Hindlimb muscle (tissue), 1 donor: ENCODE data around the gene ARHGEF11. TPM values are rescaled to one million over a fixed set of nuclear protein-coding genes. Genes with fewer than 3 reads are reported as not detected.

Experiments used
- DNase-seq: peaks from one replicate; pipeline ENCODE4 v3.0.0-alpha.2; 2013
- polyA plus RNA-seq: library from polyadenylated mRNA; unstranded; fragments of 120-200 nt; gene quantifications from one replicate; pipeline ENCODE4 v1.2.1, GENCODE V29; 2013; ENCODE audit not compliant: insufficient read length

The ARHGEF11 gene
- polyA plus RNA-seq, 1 donor, result 23.1 TPM

- DNase-seq, result no peak
These were observed 46.6 kb downstream of the ARHGEF11 start for GRCh38 chr1:156998840-156999500.

DNA sequence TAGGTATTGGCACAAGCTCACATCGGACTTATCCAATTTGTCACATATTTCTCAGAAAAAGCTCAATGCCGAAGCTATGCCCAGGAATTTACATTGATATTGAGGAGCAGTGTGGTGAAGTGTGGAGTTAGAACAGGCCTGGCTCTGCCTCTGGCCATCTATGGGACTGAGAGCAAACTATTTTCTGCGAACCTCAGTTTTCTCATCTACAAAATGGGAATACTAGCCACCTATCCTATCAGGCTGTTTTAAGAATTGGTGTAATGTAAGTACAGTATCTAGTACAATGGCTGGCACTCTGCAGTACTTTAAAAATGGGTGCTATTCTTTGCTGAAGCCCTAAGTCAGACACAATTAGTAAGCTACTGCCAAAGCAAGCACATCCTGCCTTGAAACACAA, 47.2 kb downstream of the ARHGEF11 start:
- DNase-seq, result no peak

- DNase-seq, result no peak
These were observed 50.1 kb downstream of the ARHGEF11 start for GRCh38 chr1:156995412-156995811.

GRCh38 chr1:156994277-156994676, 51.3 kb downstream of the ARHGEF11 start:
- no peak for DNase-seq

- no peak for DNase-seq
These were observed 52.0 kb downstream of the ARHGEF11 start for GRCh38 chr1:156993426-156994147.

- DNase-seq, result no peak
These were observed 53.3 kb downstream of the ARHGEF11 start for GRCh38 chr1:156992215-156992614.

DNA sequence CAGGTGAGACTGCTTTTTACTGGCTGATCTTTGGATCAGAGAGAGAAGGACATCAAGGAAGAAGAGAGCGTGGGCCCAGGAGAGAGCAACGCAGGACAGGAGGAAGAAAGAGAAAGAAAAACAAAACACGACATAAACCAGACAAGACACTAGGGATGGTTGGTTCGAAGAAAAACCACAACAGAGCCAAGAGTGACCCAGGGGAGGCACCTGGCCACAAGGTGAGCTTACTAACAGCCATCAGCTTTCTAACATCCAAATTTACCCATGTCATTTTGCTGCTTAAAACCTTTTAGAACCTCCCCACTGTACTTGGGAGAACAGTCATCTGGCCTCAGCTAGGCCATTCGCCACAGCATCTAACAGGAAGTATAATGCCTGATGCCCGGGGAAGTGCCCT, 57.8 kb downstream of the ARHGEF11 start:
- no peak for DNase-seq

DNA sequence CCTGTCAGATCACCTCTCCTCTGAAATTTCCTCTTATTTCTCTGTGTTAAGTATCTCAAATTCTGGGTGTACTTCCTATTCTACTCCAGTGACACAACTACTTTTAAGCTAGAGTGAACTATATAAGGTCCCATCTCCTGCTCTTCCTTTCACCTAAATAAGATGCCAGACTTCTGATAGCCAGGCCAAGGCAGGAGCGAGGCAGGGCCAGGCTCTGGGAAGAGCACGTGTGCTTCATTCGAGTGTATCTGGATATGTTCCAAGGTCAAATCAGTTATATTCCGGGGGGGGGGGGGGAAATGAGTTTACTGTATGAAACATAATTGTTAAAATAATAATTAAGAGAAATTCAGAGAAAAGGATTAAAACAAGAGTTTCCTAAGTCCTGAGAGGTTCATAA, 65.0 kb downstream of the ARHGEF11 start:
- DNase-seq, result no peak

GRCh38 chr1:156975084-156975483, 70.5 kb downstream of the ARHGEF11 start:
- no peak for DNase-seq

GRCh38 chr1:156973417-156973816, 72.1 kb downstream of the ARHGEF11 start:
- DNase-seq, result no peak

DNA sequence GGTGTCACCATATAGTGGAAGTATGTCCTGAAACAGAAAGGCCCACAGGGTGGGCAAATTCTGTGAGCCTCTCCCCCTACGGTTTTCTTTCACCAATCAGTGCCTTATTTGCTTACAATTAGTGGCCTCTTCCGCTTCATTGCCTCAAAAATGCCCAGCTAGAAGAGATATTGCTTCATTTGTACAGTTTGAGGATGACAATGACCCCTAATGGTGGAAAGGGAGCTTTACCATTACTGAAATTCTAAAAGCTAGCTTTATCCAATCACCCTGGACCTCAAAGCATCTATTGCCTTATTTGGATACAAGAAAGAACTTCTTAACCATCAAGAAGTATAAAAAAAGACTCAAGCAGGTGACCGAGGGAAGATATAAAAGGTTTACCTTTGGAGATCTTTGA, 75.5 kb downstream of the ARHGEF11 start:
- no peak for DNase-seq

GRCh38 chr1:156969496-156969895, 76.0 kb downstream of the ARHGEF11 start:
- DNase-seq, result no peak

DNA sequence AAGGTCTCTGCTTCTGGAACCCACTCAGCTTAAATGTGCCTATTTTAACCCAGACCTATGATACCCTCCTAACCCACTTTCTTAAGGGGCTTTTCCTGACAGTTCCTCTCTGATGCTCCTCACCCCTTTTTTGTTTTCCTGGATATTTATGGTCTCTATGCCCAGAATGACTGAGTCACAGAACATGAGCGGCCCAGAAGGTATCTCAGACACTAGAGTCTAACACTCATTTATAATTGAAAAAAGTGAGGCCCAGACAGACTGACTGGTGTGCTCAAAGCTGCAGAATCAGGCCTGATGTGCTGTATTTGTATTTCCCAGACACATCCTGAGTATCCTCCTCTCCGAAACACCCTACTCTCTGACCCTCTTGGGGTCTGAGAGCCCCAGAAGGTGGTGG, 81.1 kb downstream of the ARHGEF11 start:
- DNase-seq, result no peak

DNA sequence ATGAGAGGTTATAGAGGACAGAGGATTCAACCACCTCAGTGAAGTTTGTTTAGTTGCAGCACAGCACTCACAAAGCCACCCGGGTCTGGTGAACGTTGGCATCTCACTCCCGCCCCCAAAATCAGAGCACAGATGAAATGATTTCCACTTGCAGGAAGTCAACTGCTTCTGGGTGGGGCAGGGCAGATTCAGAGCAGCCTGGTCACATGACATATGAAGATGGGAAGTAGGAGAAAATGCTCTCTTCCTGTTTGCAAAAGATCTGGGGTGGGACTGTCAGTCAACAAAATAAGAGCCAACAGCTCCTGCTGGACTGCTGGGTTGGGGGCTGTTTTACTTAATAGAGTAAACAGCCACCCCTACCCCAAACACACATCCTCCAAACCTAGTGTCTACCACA, 81.9 kb downstream of the ARHGEF11 start:
- DNase-seq, result no peak

- DNase-seq, result no peak
These were observed 83.8 kb downstream of the ARHGEF11 start for GRCh38 chr1:156961709-156962108.

GRCh38 chr1:156959925-156960324, 85.6 kb downstream of the ARHGEF11 start:
- DNase-seq, result no peak

- DNase-seq, result no peak
These were observed 86.1 kb downstream of the ARHGEF11 start for GRCh38 chr1:156959414-156959813.

DNA sequence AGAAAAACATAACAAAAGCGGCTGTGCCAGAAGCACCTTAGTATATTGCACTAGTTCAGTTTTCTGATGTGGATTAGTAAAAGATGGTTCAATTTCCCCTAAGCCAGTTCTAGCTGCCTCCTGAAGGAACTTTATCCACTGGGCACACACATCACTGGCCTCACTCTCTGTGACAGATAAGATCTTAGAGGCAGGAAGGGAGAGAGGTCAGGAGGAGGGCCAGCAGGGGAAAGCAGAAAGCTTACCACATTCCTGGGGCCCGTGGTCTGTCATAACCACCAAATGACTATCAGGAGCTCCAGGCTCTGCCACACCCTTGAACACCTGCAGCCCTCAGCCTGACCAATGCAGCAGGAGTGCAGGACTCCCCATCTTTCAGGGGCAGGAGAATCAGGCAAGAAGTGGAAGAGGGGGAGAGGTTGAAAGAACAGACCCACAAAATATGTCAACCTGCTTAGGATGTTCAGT, 87.3 kb downstream of the ARHGEF11 start:
- no peak for DNase-seq

DNA sequence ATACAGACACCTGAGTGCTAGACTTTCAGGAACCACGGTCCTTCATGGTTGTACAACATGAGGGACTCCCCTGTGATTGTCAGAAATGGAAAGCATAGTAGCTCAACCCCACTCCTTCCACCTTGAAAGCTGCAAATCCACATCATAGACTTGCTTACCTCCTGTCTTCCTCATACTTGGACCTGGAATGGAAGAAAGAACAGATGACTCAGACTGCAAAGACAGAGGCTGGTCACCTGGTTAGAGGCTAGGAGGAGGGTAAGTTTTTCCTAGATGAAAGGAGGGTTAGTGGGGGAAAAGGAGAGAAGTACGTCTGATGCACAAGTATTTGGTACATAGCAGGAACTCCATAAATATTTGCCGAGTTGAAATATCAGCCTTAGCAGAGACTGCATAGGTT, 87.9 kb downstream of the ARHGEF11 start:
- no peak for DNase-seq

- no peak for DNase-seq
These were observed 89.2 kb downstream of the ARHGEF11 start for GRCh38 chr1:156956333-156956732.

GRCh38 chr1:156953571-156953970, 92.0 kb downstream of the ARHGEF11 start:
- no peak for DNase-seq

DNA sequence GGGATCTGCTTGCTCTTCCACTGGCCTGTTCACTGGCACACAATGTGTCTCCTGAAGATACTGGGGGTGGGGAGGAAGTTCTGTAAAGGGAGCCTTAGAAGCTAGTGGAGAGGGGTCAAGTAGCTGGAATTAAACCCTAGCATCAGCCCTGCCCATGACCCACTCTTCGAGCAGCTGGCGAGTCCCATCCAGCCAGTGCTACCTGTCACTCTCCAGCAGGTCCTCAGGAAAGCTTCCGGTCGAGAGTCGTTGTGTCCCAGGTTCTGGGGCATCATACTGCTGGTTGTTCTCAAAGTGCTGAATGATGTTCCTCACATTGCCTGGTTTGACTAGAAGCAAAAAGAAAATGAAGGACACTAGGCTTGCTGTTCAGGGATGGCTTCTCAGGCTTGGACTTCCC, 94.2 kb downstream of the ARHGEF11 start:
- no peak for DNase-seq

DNA sequence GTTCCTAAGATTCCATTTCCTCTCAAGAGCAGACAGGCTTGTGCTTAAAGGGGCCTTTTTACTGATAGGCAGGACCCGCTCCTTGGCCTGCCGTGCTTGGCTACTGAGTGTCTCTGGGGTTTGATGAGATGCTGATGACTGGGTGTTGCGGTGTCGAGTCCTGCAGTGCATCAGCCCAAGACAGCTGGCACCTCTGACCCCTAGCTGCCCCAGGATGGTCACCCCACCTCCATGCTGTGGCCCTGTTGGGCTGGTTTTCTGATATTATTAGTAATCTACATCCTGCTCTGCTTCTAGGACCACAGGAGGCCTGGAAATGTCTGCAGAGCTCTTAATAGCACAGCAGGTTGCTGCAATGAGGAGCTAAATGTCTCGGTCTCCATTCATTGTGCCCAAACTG, 96.4 kb downstream of the ARHGEF11 start:
- no peak for DNase-seq

- DNase-seq, result no peak
These were observed 96.8 kb downstream of the ARHGEF11 start for GRCh38 chr1:156948708-156949107.
